ENCODE data around the gene FALEC. TPM values are rescaled to one million over a fixed set of nuclear protein-coding genes. Genes with fewer than 3 reads are reported as not detected.
"Not testable (repeated sequence)": the region's sequence is repeated elsewhere in the genome, so short reads cannot be mapped to it uniquely, and the experiment has no call there.

FALEC gene
- total RNA-seq, 1 donor from 2014 or later: not detected

- no peak for DNase-seq (ENCODE audit: low spot score)
Measured at GRCh38 chr1:150574260-150575071, 58.9 kb downstream of the FALEC start.

- no peak for DNase-seq (ENCODE audit: low spot score)
Measured at GRCh38 chr1:150575072-150575489, 59.5 kb downstream of the FALEC start.

GRCh38 chr1:150575518-150576366, 60.2 kb downstream of the FALEC start:
- no peak for DNase-seq (ENCODE audit: low spot score)

GRCh38 chr1:150576367-150576711, 60.8 kb downstream of the FALEC start:
- no peak for DNase-seq (ENCODE audit: low spot score)

- DNase-seq (ENCODE audit: low spot score): no peak
Measured at GRCh38 chr1:150576794-150577556, 61.4 kb downstream of the FALEC start.

- DNase-seq (ENCODE audit: low spot score): peak; percentile 63
Measured at GRCh38 chr1:150577557-150578271, 62.2 kb downstream of the FALEC start.

GRCh38 chr1:150578272-150579109, 62.9 kb downstream of the FALEC start:
- DNase-seq (ENCODE audit: low spot score): peak; percentile 90

- DNase-seq (ENCODE audit: low spot score): peak; percentile 97
Measured at GRCh38 chr1:150579110-150579944, 63.8 kb downstream of the FALEC start, which contains the start of gene MCL1. Gene MCL1, minus strand, starts transcription at chr1:150579610. Its CDS starts 80 bp downstream, at chr1:150579530.

GRCh38 chr1:150579945-150580642, 64.5 kb downstream of the FALEC start:
- DNase-seq (ENCODE audit: low spot score): no peak

- DNase-seq (ENCODE audit: low spot score): not testable (repeated sequence)
Measured at GRCh38 chr1:150580966-150581365, 65.4 kb downstream of the FALEC start.

GRCh38 chr1:150581437-150581836, 65.9 kb downstream of the FALEC start:
- DNase-seq (ENCODE audit: low spot score): not testable (repeated sequence)

- not testable (repeated sequence) for DNase-seq (ENCODE audit: low spot score)
Measured at GRCh38 chr1:150581962-150582361, 66.4 kb downstream of the FALEC start.

GRCh38 chr1:150582371-150582770, 66.8 kb downstream of the FALEC start:
- DNase-seq (ENCODE audit: low spot score): no peak

Other genes with a start within 250 kb of the FALEC start
- 49.6 TPM for gene APH1A, start 246.7 kb upstream of the FALEC start, total RNA-seq (ENCODE audit: insufficient read depth, low replicate concordance)
- 75.4 TPM for gene C1orf54, start 243.0 kb upstream of the FALEC start, total RNA-seq (ENCODE audit: insufficient read depth, low replicate concordance)
- 3.4 TPM for gene CIART, start 233.2 kb upstream of the FALEC start, total RNA-seq (ENCODE audit: insufficient read depth, low replicate concordance)
- 32.0 TPM for gene MRPS21, start 221.9 kb upstream of the FALEC start, total RNA-seq (ENCODE audit: insufficient read depth, low replicate concordance)
- gene PRPF3, start 194.2 kb upstream of the FALEC start, total RNA-seq (ENCODE audit: insufficient read depth, low replicate concordance): 74.4 TPM
- 11.1 TPM for gene RPRD2, start 151.6 kb upstream of the FALEC start, total RNA-seq (ENCODE audit: insufficient read depth, low replicate concordance)
- 17.8 TPM for gene TARS2, start 28.3 kb upstream of the FALEC start, total RNA-seq (ENCODE audit: insufficient read depth, low replicate concordance)
- gene ECM1, start 7.6 kb upstream of the FALEC start, total RNA-seq (ENCODE audit: insufficient read depth, low replicate concordance): 4.3 TPM
- 23.4 TPM for gene ADAMTSL4, start 33.7 kb downstream of the FALEC start, total RNA-seq (ENCODE audit: insufficient read depth, low replicate concordance)
- 323 TPM for gene MCL1, start 63.9 kb downstream of the FALEC start, total RNA-seq (ENCODE audit: insufficient read depth, low replicate concordance)
- gene ENSA, start 113.9 kb downstream of the FALEC start, total RNA-seq (ENCODE audit: insufficient read depth, low replicate concordance): 73.4 TPM
- gene GOLPH3L, start 181.4 kb downstream of the FALEC start, total RNA-seq (ENCODE audit: insufficient read depth, low replicate concordance): 18.8 TPM
- not detected for gene HORMAD1, start 205.1 kb downstream of the FALEC start, total RNA-seq (ENCODE audit: insufficient read depth, low replicate concordance)